ACHN (cell line): Measurements from ENCODE around the gene SNU13.
"Not testable (repeated sequence)": the region's sequence is repeated elsewhere in the genome, so short reads cannot be mapped to it uniquely, and the experiment has no call there.

Source experiments
- DNase-seq: peaks from one replicate; pipeline ENCODE4 v3.0.0-alpha.2; 2015
- in situ Hi-C: cut with HindIII; loops from 2 replicates; pipeline ENCODE4 v1.10.0; 2017; ENCODE audit warnings: low sequenced_read_pairs, low pct_ligation_motif_present, low pct_unique_long_range_greater_than_20kb

SNU13 gene

GRCh38 chr22:41683616-41684015 lies 5.1 kb downstream of the SNU13 start:
- DNase-seq: no peak
- in situ Hi-C loops: no loop called here

- in situ Hi-C loops: no loop called here
- no peak for DNase-seq
These were observed 5.6 kb downstream of the SNU13 start for GRCh38 chr22:41683052-41683451.

GRCh38 chr22:41682033-41682807 lies 6.4 kb downstream of the SNU13 start:
- in situ Hi-C loops: no loop called here

GRCh38 chr22:41681616-41682015 lies 7.1 kb downstream of the SNU13 start:
- DNase-seq: peak; percentile 77
- in situ Hi-C loops: no loop called here

More at GRCh38 chr22:41682033-41682807, 6.4 kb downstream of the SNU13 start:
- peak; percentile 94 for DNase-seq

GRCh38 chr22:41676134-41676533 lies 12.5 kb downstream of the SNU13 start:
- in situ Hi-C loops: no loop called here

GRCh38 chr22:41674846-41675340 lies 13.8 kb downstream of the SNU13 start:
- in situ Hi-C loops: no loop called here
- no peak for DNase-seq

More at GRCh38 chr22:41676134-41676533, 12.5 kb downstream of the SNU13 start:
- no peak for DNase-seq

- peak; percentile 19 for DNase-seq
- in situ Hi-C loops: no loop called here
These were observed 15.7 kb downstream of the SNU13 start for GRCh38 chr22:41672780-41673509.

- DNase-seq, in situ Hi-C loops: not testable (repeated sequence)
These were observed 16.6 kb downstream of the SNU13 start for GRCh38 chr22:41672096-41672495.

GRCh38 chr22:41668971-41669911 lies 19.4 kb downstream of the SNU13 start:
- DNase-seq: peak; percentile 75
- in situ Hi-C loops: no loop called here

GRCh38 chr22:41664951-41665350 lies 23.7 kb downstream of the SNU13 start:
- DNase-seq: no peak
- in situ Hi-C loops: no loop called here

GRCh38 chr22:41664490-41664889 lies 24.2 kb downstream of the SNU13 start:
- in situ Hi-C loops: no loop called here
- DNase-seq: no peak

GRCh38 chr22:41663594-41663993 lies 25.1 kb downstream of the SNU13 start:
- in situ Hi-C loops, DNase-seq: not testable (repeated sequence)

- in situ Hi-C loops: no loop called here
- DNase-seq: no peak
These were observed 27.0 kb downstream of the SNU13 start for GRCh38 chr22:41661713-41662112.

- in situ Hi-C loops: no loop called here
- DNase-seq: no peak
These were observed 27.6 kb downstream of the SNU13 start for GRCh38 chr22:41661088-41661487.

GRCh38 chr22:41660416-41660815 lies 28.3 kb downstream of the SNU13 start:
- in situ Hi-C loops: no loop called here
- no peak for DNase-seq

- in situ Hi-C loops: no loop called here
- DNase-seq: no peak
These were observed 28.7 kb downstream of the SNU13 start for GRCh38 chr22:41659941-41660340.

GRCh38 chr22:41658869-41659268 lies 29.8 kb downstream of the SNU13 start:
- DNase-seq: no peak
- in situ Hi-C loops: no loop called here

- in situ Hi-C loops: no loop called here
- no peak for DNase-seq
These were observed 31.0 kb downstream of the SNU13 start for GRCh38 chr22:41657709-41658108.

- in situ Hi-C loops: no loop called here
- DNase-seq: no peak
These were observed 32.1 kb downstream of the SNU13 start for GRCh38 chr22:41656556-41656955.
